Prostate gland (tissue), 2 donors: ENCODE results near the gene CDC42BPA.

Experiments used
- CTCF ChIP-seq, 4 experiments: fragments of 200-600 bp in 2 of 4; fragments of 450-650 bp in 2 of 4; sonication (generic) in 2 of 4; IDR thresholded peaks; 1 replicate in 3 of 4; 2 replicates in 1 of 4; pipeline ENCODE4 v1.5.1; 2016 to 2019; ENCODE audit warnings: antibody characterized with exemption in 4 of 4, mild to moderate bottlenecking in 2 of 4, moderate library complexity in 2 of 4
- POLR2A ChIP-seq: fragments of 450-650 bp; IDR thresholded peaks from one replicate; pipeline ENCODE4 v1.6.1; 2016; ENCODE audit warnings: antibody characterized with exemption, mild to moderate bottlenecking
- POLR2AphosphoS5 ChIP-seq: sonication (generic); formaldehyde crosslinking; IDR thresholded peaks from one replicate; pipeline ENCODE4 v1.6.1; 2017; ENCODE audit warnings: antibody characterized with exemption

DNA sequence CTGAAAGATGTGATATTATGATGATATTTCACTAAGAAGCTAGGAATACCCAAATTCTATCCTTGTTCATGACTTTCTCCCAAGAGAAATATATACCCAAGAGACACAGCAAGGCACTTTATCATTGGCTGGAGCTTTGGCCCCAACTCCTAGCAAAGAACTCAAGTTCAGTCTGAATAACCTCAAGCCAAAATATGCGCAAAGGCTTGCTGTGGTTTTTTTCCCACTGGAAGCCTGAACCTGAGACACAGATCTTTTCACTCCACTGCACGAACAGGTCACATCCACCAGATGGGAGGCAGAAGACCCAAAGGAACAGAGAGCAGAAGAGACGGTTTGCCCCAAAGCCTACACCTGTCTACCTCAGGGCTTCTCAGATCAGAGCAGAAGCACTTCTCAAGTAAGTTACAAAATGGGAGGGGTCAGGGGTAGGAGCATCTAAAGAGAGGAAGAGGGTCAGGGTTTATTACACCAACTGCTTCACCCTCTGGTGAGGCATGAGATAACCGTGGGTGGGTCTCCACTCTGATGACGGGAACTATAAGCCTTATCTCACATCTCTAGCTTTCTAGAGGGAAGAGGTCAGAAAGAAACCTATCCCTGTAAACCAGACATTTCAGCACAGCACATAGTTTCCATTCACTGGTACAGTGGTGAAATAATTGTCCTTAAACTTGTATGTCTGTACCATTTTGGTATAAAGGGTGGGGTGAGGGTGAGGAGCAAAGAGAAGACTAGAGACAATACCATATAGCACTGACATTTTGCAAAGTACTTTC is 17.1 kb upstream of the CDC42BPA start:
- TF ChIP-seq POLR2A (no peak), CTCF (IDR thresholded peaks at IDR 0.05) (no peak), POLR2AphosphoS5 (no peak)
